Activated CD4-positive, alpha-beta T cell treated with anti-CD3 and anti-CD28 coated beads for 24 hours (primary cell): Measurements from ENCODE around the gene RGPD8.
"Not testable (repeated sequence)": the region's sequence is repeated elsewhere in the genome, so short reads cannot be mapped to it uniquely, and the experiment has no call there.

ENCODE experiments used
- DNase-seq, 2 donors: peaks; one replicate each; pipeline ENCODE4 v3.0.0-alpha.2; 2020; ENCODE audit warnings: low read depth in 2 of 2

The RGPD8 gene

GRCh38 chr2:112433480-112433879 lies at the start of gene RGPD8:
Gene RGPD8 (minus strand): TSS chr2:112433645. CDS start chr2:112433453, 192 bp downstream.
- peak; percentile 81 to 85 for DNase-seq

- DNase-seq = no peak
Measured at GRCh38 chr2:112483042-112483473, 49.6 kb upstream of the RGPD8 start.

- no peak for DNase-seq
Measured at GRCh38 chr2:112482309-112483041, 49.0 kb upstream of the RGPD8 start.

GRCh38 chr2:112481528-112482233 lies 48.2 kb upstream of the RGPD8 start, which contains the start of gene TTL:
Gene TTL (plus strand): TSS chr2:112482156. CDS start chr2:112482345, 189 bp downstream.
- peak; percentile 59 to 70 for DNase-seq

GRCh38 chr2:112481050-112481527 lies 47.6 kb upstream of the RGPD8 start:
- DNase-seq = peak; percentile 69 to 76

GRCh38 chr2:112480530-112481049 lies 47.1 kb upstream of the RGPD8 start:
- no peak for DNase-seq

GRCh38 chr2:112476434-112476833 lies 43.0 kb upstream of the RGPD8 start:
- no peak for DNase-seq

GRCh38 chr2:112474844-112475486 lies 41.5 kb upstream of the RGPD8 start:
- DNase-seq = no peak

- DNase-seq = no peak
Measured at GRCh38 chr2:112472547-112473263, 39.3 kb upstream of the RGPD8 start.

- no peak for DNase-seq
Measured at GRCh38 chr2:112465382-112465781, 31.9 kb upstream of the RGPD8 start.

- DNase-seq = no peak
Measured at GRCh38 chr2:112463256-112463655, 29.8 kb upstream of the RGPD8 start.

GRCh38 chr2:112462178-112462577 lies 28.7 kb upstream of the RGPD8 start:
- DNase-seq = no peak

- no peak for DNase-seq
Measured at GRCh38 chr2:112459372-112459771, 25.9 kb upstream of the RGPD8 start.

- no peak for DNase-seq
Measured at GRCh38 chr2:112454586-112454985, 21.1 kb upstream of the RGPD8 start.

- DNase-seq = no peak
Measured at GRCh38 chr2:112451317-112451716, 17.9 kb upstream of the RGPD8 start.

GRCh38 chr2:112449854-112450253 lies 16.4 kb upstream of the RGPD8 start:
- no peak for DNase-seq

GRCh38 chr2:112444256-112444655 lies 10.8 kb upstream of the RGPD8 start:
- DNase-seq = not testable (repeated sequence)

- DNase-seq = not testable (repeated sequence)
Measured at GRCh38 chr2:112438603-112439261, 5.3 kb upstream of the RGPD8 start.

GRCh38 chr2:112437405-112437831 lies 4.0 kb upstream of the RGPD8 start:
- not testable (repeated sequence) for DNase-seq

GRCh38 chr2:112436993-112437392 lies 3.5 kb upstream of the RGPD8 start:
- DNase-seq = not testable (repeated sequence)
